Activated gamma-delta T cell treated with anti-CD3 and anti-CD28 coated beads, Interleukin-2, amount 50 U/mL, for 16 hours (primary cell): Measurements from ENCODE around the gene CTSL.

ENCODE experiments used
- DNase-seq: peaks from one replicate; pipeline ENCODE4 v3.0.0-alpha.2; 2020; ENCODE audit warnings: low read depth

CTSL gene

GRCh38 chr9:87760529-87760928 is 34.6 kb downstream of the CTSL start:
- no peak for DNase-seq

- DNase-seq: no peak
Measured at GRCh38 chr9:87763286-87763685, 37.4 kb downstream of the CTSL start.

- DNase-seq: no peak
Measured at GRCh38 chr9:87765521-87765920, 39.6 kb downstream of the CTSL start.

- no peak for DNase-seq
Measured at GRCh38 chr9:87766697-87767096, 40.8 kb downstream of the CTSL start.

- DNase-seq: no peak
Measured at GRCh38 chr9:87770616-87771315, 44.8 kb downstream of the CTSL start.

- no peak for DNase-seq
Measured at GRCh38 chr9:87771316-87772006, 45.5 kb downstream of the CTSL start.

GRCh38 chr9:87776481-87777379 is 50.8 kb downstream of the CTSL start:
- no peak for DNase-seq

- no peak for DNase-seq
Measured at GRCh38 chr9:87778996-87779395, 53.1 kb downstream of the CTSL start.
